ENCODE results near the gene THSD4.

Gene THSD4

DNA sequence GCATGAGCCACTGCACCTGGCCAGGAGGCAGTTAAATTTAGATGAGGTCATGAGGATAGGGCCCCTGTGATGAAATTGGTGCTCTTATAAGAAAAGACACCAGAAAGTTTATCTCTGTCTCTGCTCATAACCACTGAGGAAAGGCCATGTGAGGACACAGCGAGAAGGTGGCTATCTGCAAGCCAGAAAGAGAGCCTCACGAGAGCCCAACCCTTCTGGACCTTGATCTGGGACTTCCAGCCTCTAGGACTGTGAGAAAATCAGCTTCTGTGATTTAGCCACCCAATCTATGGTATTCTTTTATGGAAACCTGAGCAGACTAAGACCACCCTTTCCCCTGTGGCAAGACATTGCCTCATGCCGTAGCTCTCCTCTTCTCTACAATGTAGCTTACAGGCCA is 337.6 kb downstream of the THSD4 start:
- DNase-seq (ENCODE audit: low read depth in 2 of 2): no peak

- no peak for DNase-seq (ENCODE audit: low read depth in 2 of 2)
Observed at GRCh38 chr15:71454462-71454996, 339.3 kb downstream of the THSD4 start.

- DNase-seq (ENCODE audit: low read depth in 2 of 2): no peak
Observed at GRCh38 chr15:71455107-71455506, 339.8 kb downstream of the THSD4 start.

GRCh38 chr15:71455878-71456277 is 340.6 kb downstream of the THSD4 start:
- DNase-seq (ENCODE audit: low read depth in 2 of 2): no peak

DNA sequence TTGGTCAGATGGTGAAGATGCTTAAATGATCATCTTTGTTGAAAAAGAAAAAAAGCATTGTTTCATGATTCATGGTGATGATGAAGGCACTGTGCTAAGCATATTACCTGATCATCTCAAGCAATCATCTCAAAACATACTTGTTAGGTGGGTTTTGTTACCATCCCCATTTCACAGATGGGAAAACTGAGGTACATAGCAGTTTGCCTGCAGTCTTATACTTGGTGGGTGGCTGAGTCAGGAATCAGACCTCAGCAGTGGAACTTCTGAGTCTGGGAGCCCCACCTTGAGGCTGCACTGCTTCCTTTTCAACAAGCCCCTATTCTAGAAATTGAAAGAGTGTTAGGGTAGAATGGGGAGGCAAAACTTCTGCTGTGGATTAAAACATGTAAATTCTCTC is 341.1 kb downstream of the THSD4 start:
- DNase-seq (ENCODE audit: low read depth in 2 of 2): no peak

GRCh38 chr15:71456811-71457210 is 341.5 kb downstream of the THSD4 start:
- no peak for DNase-seq (ENCODE audit: low read depth in 2 of 2)

GRCh38 chr15:71458089-71458660 is 342.9 kb downstream of the THSD4 start:
- DNase-seq (ENCODE audit: low read depth in 2 of 2): no peak

DNA sequence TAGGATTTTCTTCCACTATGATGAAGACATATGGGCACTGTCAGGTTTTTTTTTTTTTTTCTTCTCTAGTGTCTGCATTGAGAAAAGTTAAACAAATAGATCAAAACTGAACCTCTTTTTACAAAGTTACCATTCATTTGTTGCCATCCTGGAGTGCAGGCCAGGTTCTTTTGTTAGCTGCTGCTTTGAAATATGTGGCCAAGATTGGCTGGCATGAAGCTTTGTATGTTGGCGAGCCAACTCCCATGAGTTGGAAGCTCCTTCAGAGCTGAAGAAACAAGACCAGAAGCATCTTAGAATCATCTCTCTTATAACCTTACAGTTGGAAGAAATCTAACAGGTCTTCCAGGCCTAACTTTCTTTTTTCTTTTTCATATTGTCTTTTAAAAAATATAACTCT is 346.5 kb downstream of the THSD4 start:
- no peak for DNase-seq (ENCODE audit: low read depth in 2 of 2)

DNA sequence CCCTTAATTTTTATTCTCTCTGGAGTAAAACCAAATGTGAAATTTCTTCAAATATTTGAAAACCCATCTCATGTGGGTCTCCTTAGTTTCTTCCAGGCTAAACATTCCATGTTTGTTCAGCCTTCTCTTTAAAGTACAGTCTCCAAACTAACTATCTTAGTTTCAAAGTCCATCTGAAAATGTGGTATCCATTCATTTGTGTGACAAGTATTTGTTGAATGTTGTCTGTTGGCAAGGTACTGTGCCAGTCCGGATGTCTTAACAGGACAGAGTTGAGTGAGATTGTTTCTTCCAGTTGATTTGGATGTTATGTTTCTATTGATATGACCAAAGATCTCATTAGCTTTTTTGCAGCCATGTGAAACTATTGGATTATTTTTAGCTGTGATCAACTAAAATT is 347.4 kb downstream of the THSD4 start:
- DNase-seq (ENCODE audit: low read depth in 2 of 2): no peak

DNA sequence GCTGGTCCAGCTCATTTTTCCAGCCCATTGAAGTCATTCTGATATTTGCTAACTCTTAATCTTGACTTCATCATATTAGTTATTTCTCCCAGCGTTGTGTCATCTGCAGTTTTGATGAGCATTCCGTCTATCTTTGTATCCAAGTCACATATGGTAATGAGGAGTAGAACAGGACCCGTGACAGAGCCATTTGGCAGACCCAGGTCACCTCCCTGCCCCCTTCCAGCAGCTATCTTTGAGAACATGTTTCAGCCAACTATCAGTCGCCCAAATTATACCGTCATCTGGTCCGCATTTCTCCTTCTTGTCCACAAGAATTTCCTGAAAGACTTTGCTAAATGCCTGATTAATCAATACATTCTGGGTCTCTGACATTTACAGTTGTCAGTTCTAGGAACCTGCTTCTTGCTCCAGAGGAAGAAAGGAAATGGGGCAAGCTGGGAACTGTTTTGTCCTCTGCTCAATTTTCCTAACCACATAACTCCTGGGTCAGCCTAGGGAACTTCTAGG is 347.9 kb downstream of the THSD4 start:
- DNase-seq (ENCODE audit: low read depth in 2 of 2): no peak

- no peak for DNase-seq (ENCODE audit: low read depth in 2 of 2)
Observed at GRCh38 chr15:71465131-71465955, 350.1 kb downstream of the THSD4 start.

GRCh38 chr15:71468715-71469114 is 353.4 kb downstream of the THSD4 start:
- DNase-seq (ENCODE audit: low read depth in 2 of 2): no peak

DNA sequence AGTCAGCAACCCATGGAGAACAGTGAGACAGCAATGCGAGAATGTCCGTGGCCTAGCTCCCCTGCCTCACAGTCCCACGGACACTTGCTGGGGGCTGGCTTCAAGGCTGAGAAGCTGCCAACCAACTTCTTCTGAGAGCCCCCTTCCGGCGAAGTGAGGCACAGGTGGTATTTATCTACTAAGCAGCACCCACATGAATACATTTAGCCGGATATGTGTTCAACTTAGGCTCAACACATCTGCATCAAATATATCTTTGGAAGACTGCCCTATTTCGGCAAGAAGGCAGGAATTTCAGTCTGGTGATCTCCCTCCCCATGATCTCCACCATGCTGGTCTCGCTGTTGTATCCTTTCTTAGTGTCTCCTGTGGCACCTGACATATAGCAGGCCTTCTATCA is 354.1 kb downstream of the THSD4 start:
- DNase-seq (ENCODE audit: low read depth in 2 of 2): no peak

- no peak for DNase-seq (ENCODE audit: low read depth in 2 of 2)
Observed at GRCh38 chr15:71471347-71471746, 356.1 kb downstream of the THSD4 start.

GRCh38 chr15:71472566-71472965 is 357.3 kb downstream of the THSD4 start:
- no peak for DNase-seq (ENCODE audit: low read depth in 2 of 2)

DNA sequence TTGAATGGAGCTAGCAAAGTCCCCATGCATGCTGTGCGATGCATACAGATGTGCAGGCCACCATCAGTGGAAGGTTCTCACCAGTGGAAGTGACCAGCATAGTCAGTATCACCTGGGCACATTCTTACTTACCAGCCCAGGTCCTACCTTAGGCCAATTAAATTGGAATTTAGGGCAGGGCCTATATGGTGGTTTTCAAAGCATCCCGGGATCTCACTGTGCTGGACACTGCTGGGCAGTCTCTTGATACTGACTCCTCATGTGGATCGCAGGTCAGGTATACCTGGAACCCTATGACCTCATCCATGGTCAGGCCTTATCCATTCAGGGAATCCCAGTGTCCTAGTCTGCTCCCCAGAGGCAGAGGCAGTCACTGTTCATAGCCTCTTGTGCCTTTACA is 358.5 kb downstream of the THSD4 start:
- DNase-seq (ENCODE audit: low read depth in 2 of 2): no peak

DNA sequence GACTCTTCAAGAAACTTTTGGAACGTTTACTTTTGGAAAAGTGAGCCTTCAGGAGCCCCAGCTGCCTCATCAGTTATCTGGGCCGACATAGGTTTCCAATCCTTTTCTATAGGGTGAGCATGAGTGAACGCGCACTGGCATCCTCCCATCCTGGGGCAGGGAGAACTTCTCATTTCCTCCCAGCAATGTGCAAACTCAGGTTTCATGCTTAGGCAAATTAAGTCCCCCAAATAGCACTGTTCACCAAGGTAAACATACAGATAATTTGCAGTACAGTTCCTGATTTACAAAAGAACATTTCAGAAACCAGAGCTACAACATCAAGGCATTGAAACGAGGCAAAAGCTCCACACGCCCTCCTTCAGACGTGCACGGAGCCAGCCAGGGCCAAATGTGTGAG is 361.6 kb downstream of the THSD4 start:
- DNase-seq (ENCODE audit: low read depth in 2 of 2): no peak

DNA sequence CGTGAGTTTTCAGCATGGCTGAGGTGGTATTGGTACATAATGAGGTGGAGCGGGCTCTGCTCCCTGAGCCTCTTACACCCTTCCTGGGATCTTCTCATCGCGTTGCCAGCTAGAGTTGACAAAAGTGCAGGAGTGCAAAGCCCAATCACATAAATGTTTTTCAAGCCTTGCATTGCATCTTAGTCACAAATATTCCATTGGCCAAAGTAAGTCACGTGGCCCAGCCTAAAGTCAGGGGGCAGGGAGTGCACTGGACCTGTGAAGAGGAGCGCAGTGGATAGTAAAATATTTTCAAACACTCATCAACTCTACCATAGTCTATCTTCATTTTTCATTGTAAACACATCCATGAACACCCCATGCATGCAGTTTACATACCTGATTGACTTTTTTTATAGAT is 365.3 kb downstream of the THSD4 start:
- no peak for DNase-seq (ENCODE audit: low read depth in 2 of 2)

GRCh38 chr15:71484080-71484479 is 368.8 kb downstream of the THSD4 start:
- no peak for DNase-seq (ENCODE audit: low read depth in 2 of 2)

GRCh38 chr15:71485094-71485693 is 369.9 kb downstream of the THSD4 start:
- no peak for DNase-seq (ENCODE audit: low read depth in 2 of 2)

GRCh38 chr15:71489570-71489969 is 374.3 kb downstream of the THSD4 start:
- DNase-seq (ENCODE audit: low read depth in 2 of 2): no peak

DNA sequence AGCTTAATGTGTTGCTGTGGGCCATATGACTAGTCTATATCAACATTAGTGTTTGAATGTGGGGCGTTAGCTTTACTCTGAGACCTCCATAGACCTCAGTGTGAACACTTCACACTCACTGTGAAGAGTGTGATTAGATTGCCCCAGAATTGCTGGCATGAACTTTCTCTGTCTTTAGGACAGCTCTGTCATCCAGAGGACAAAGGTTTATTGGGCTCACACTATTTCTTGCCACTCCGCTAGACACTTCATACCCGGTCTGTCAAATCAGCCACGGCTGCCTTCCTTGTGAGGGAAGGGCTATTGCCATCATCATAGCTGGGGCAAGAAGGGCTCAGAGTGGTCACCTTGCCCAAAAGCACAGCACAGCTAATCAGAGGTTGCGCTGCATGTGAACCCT is 378.3 kb downstream of the THSD4 start:
- DNase-seq (ENCODE audit: low read depth in 2 of 2): no peak
